Measurements from ENCODE around the gene ACTMAP.

The ACTMAP gene

DNA sequence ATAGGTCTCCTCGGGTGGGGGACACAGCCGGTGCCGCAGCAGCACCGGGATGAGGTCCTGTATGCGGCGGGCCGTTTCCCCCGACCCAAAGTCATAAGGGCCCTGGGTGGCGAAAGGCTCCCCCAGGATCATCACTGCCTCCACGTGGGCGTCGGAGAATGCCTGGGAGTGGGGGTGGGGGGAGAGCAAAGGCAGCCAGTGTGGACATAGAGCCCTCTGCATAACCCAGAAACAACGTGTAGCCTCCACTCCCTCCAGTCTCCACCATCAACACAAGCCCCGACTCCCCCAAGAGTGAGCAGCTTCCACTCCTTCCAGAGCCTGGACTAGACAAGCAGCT lies 58.1 kb downstream of the ACTMAP start:
- no peak for DNase-seq

GRCh38 chr19:40691421-40692211 lies 58.7 kb downstream of the ACTMAP start:
- no peak for DNase-seq

Data from AML-193 (cell line).